Keratinocyte (primary cell): ENCODE results near the gene AOX1. TPM values are rescaled to one million over a fixed set of nuclear protein-coding genes. Genes with fewer than 3 reads are reported as not detected.

Experiments used
- DNase-seq: peaks from one replicate; pipeline ENCODE4 v3.0.0-alpha.2; 2011; ENCODE audit warnings: low read depth, missing footprints, low spot score
- FAIRE-seq: peaks from 2 replicates; lab custom pipeline; 2011; peaks lifted over from hg19 to GRCh38; lab: Jason Lieb, UNC
- H2AFZ ChIP-seq: 2 replicates; pipeline ENCODE4 v1.6.0; 2012; ENCODE audit warnings: low read length, control low read depth, inconsistent platforms; ENCODE audit not compliant: control insufficient read depth
- H3K27ac ChIP-seq: 2 replicates; pipeline ENCODE4 v1.5.1; 2011; ENCODE audit warnings: low read length; ENCODE audit not compliant: control insufficient read depth, insufficient read depth
- H3K27me3 ChIP-seq: 3 replicates; pipeline ENCODE4 v1.6.0; 2011; ENCODE audit warnings: low read length; ENCODE audit not compliant: control insufficient read depth, insufficient read depth; ENCODE audit errors: extremely low read depth
- H3K36me3 ChIP-seq, 2 experiments: 2 replicates in 1 of 2; 3 replicates in 1 of 2; pipeline ENCODE4 v1.5.1; 2011; ENCODE audit warnings: low read length in 2 of 2, mild to moderate bottlenecking in 1 of 2; ENCODE audit not compliant: control insufficient read depth in 2 of 2, insufficient read depth in 2 of 2; ENCODE audit errors: extremely low read depth in 1 of 2
- H3K4me1 ChIP-seq: 3 replicates; pipeline ENCODE4 v1.5.1; 2011; ENCODE audit warnings: low read length; ENCODE audit not compliant: control insufficient read depth, insufficient read depth; ENCODE audit errors: extremely low read depth
- H3K4me2 ChIP-seq: 3 replicates; pipeline ENCODE4 v1.6.0; 2011; ENCODE audit warnings: low read depth, low read length; ENCODE audit not compliant: control insufficient read depth, insufficient read depth; ENCODE audit errors: extremely low read depth
- H3K4me3 ChIP-seq, 3 experiments: fragments of 200-600 bp in 1 of 3; sonication (generic) in 1 of 3; 2 replicates in 2 of 3; 3 replicates in 1 of 3; pipeline ENCODE4 v1.5.1; 2011 to 2016; ENCODE audit warnings: low read length in 3 of 3, mild to moderate bottlenecking in 3 of 3, control low read depth in 2 of 3, inconsistent platforms in 1 of 3, low read depth in 1 of 3, mixed read lengths in 1 of 3, mixed run types in 1 of 3, moderate library complexity in 1 of 3; ENCODE audit not compliant: control insufficient read depth in 2 of 3, insufficient read depth in 2 of 3; ENCODE audit errors: extremely low read depth in 1 of 3
- H3K79me2 ChIP-seq: 2 replicates; pipeline ENCODE4 v1.6.0; 2012; ENCODE audit warnings: low read length; ENCODE audit not compliant: control insufficient read depth, insufficient read depth
- H3K9ac ChIP-seq: 3 replicates; pipeline ENCODE4 v1.6.0; 2011; ENCODE audit warnings: low read length; ENCODE audit not compliant: control insufficient read depth, insufficient read depth; ENCODE audit errors: extremely low read depth
- H3K9me1 ChIP-seq: 3 replicates; pipeline ENCODE4 v1.6.0; 2011; ENCODE audit warnings: low read length; ENCODE audit not compliant: control insufficient read depth, insufficient read depth; ENCODE audit errors: extremely low read depth
- H3K9me3 ChIP-seq: 2 replicates; pipeline ENCODE4 v1.5.1; 2012; ENCODE audit warnings: low read depth, low read length; ENCODE audit not compliant: control insufficient read depth
- H4K20me1 ChIP-seq: 3 replicates; pipeline ENCODE4 v1.6.0; 2011; ENCODE audit warnings: low read length; ENCODE audit not compliant: control insufficient read depth, insufficient read depth; ENCODE audit errors: extremely low read depth
- CTCF ChIP-seq, 3 experiments: IDR thresholded peaks in 1 of 3; conservative IDR thresholded peaks in 1 of 3; optimal IDR thresholded peaks in 1 of 3; 2 replicates in 2 of 3; 3 replicates in 1 of 3; pipeline versions ENCODE3 to v1.5.1; 2011; ENCODE audit warnings: low read length in 3 of 3, mild to moderate bottlenecking in 3 of 3, moderate library complexity in 2 of 3, control low read depth in 1 of 3, inconsistent platforms in 1 of 3; ENCODE audit not compliant: insufficient read depth in 2 of 3; ENCODE audit errors: extremely low read depth in 1 of 3
- EZH2 ChIP-seq: IDR thresholded peaks from one replicate; pipeline ENCODE4 v1.6.1; 2012; ENCODE audit warnings: inconsistent platforms, mild to moderate bottlenecking, low read length, moderate library complexity
- dilution Hi-C: fragments of 300-500 bp; cut with MboI; formaldehyde crosslinking; loops from one replicate; pipeline ENCODE4 v1.7.0; 2020; ENCODE audit warnings: low sequenced_read_pairs; ENCODE audit not compliant: extremely low pct_ligation_motif_present
- polyA plus RNA-seq, 5 experiments: library from polyadenylated mRNA; depleted of rRNA in 3 of 5; stranded (reverse) in 3 of 5; stranded (forward) in 1 of 5; unstranded in 1 of 5; fragments of >200 nt; gene quantifications; 1 replicate in 1 of 5; 2 replicates in 3 of 5; 3 replicates in 1 of 5; pipeline versions ENCODE4 v1.2.1 to v1.2.3, GENCODE V29; 2011 to 2012; ENCODE audit warnings: missing spikeins in 2 of 5, low read depth in 1 of 5, low replicate concordance in 1 of 5

AOX1 gene
- polyA plus RNA-seq, 1 donor (not counting 4 experiments of a cell fraction or from before 2014, with no cell fraction given) = 12.2 TPM

DNA sequence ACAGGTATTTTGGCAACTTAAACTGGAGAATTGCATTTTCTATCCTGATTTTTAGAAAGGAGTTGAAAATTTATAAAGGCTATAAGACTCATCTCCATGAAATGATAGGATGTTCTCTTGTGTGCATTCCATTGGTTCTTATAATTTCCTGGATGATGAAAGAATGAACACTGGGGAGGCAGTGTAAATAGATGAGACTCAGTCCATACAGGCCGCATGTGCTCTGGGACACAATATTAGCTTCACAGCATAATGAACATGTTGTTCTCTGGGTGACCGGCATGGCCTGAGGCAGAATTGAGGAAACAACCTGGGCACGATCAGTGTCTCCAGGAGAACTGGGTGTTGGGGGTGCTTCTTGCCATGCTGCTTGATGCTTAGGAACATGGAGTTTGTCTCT lies 38.8 kb downstream of the AOX1 start:
- Histone ChIP-seq H2AFZ (no peak overlapping the region), H3K4me2 (no peak overlapping the region), H3K9me3 (no peaks in the 10 kb centered on the region), H3K27ac (no peak overlapping the region), H3K27me3 (no peaks in the 10 kb centered on the region), H3K79me2 (no peaks in the 10 kb centered on the region), H3K36me3 (no peaks in the 10 kb centered on the region), H3K4me1 (peaks cover 4% of the 10 kb centered on the region), H3K9me1 (no peaks in the 10 kb centered on the region), H4K20me1 (no peaks in the 10 kb centered on the region), H3K4me3 (no peak overlapping the region), H3K9ac (no peak overlapping the region)
- dilution Hi-C loops = no loop called here
- DNase-seq (no peak), FAIRE-seq (no peak)
- TF ChIP-seq CTCF (optimal IDR thresholded peaks at IDR 0.05 in 1 of 3, IDR thresholded peaks at IDR 0.05 in 1 of 3, conservative IDR thresholded peaks at IDR 0.05 in 1 of 3; ENCODE audit: extremely low read depth in 1 of 3, insufficient read depth in 2 of 3, low read length in 3 of 3) = no peak
- no peak for TF ChIP-seq EZH2

GRCh38 chr2:200625282-200625681 lies 39.5 kb downstream of the AOX1 start:
- no peak for TF ChIP-seq EZH2
- dilution Hi-C loops = no loop called here
- H4K20me1 ChIP-seq = no peaks in the 10 kb centered on the region
- no peak for DNase-seq
- no peaks in the 10 kb centered on the region for H3K9me3 ChIP-seq
- no peak overlapping the region for H2AFZ ChIP-seq
- H3K79me2 ChIP-seq = no peaks in the 10 kb centered on the region
- FAIRE-seq = no peak
- H3K4me3 ChIP-seq = no peak overlapping the region
- no peak overlapping the region for H3K9ac ChIP-seq
- H3K27ac ChIP-seq = no peak overlapping the region
- H3K9me1 ChIP-seq = no peaks in the 10 kb centered on the region
- H3K27me3 ChIP-seq = no peaks in the 10 kb centered on the region
- no peak overlapping the region for H3K4me2 ChIP-seq
- peaks cover 4% of the 10 kb centered on the region for H3K4me1 ChIP-seq
- no peaks in the 10 kb centered on the region for H3K36me3 ChIP-seq

DNA sequence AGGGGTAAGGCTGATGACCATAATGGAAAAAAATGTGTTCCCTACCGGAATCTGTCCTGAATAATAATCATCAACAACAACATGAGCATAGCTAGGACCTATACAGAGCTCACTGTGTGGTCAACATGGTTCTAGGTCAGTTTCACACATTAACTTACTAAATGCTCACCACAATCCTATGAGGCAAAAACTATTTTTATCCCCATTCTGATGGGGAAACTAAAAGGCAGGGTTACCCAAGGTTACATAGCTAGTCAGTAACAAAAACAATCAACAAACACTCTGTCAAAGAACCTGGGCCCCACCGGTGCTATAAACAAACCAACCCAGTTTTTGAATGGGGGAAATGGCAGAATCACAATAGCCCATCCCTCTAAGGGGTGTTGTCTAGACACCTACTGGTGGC lies 40.1 kb downstream of the AOX1 start:
- FAIRE-seq (no peak), DNase-seq (no peak)
- no peak for TF ChIP-seq EZH2
- no peak for TF ChIP-seq CTCF (optimal IDR thresholded peaks at IDR 0.05 in 1 of 3, IDR thresholded peaks at IDR 0.05 in 1 of 3, conservative IDR thresholded peaks at IDR 0.05 in 1 of 3; ENCODE audit: extremely low read depth in 1 of 3, insufficient read depth in 2 of 3, low read length in 3 of 3)
- H3K4me2 ChIP-seq = no peak overlapping the region
- dilution Hi-C loops = no loop called here
- no peaks in the 10 kb centered on the region for H3K79me2 ChIP-seq
- H3K9ac ChIP-seq = no peak overlapping the region
- H3K9me3 ChIP-seq = no peaks in the 10 kb centered on the region
- no peaks in the 10 kb centered on the region for H3K27me3 ChIP-seq
- no peak overlapping the region for H2AFZ ChIP-seq
- no peak overlapping the region for H3K27ac ChIP-seq
- peaks cover 4% of the 10 kb centered on the region for H3K4me1 ChIP-seq
- no peak overlapping the region for H3K4me3 ChIP-seq
- H3K9me1 ChIP-seq = no peaks in the 10 kb centered on the region
- H4K20me1 ChIP-seq = no peaks in the 10 kb centered on the region
- no peaks in the 10 kb centered on the region for H3K36me3 ChIP-seq
